HG03095 (cell line): Measurements from ENCODE around the gene SDHC.

Experiments
- ATAC-seq: cut with Tn5 transposase; IDR thresholded peaks from one replicate; pipeline ENCODE4 v1.9.1; 2021; ENCODE audit warnings: moderate library complexity; ENCODE audit not compliant: unreplicated experiment

The SDHC gene, protein sequence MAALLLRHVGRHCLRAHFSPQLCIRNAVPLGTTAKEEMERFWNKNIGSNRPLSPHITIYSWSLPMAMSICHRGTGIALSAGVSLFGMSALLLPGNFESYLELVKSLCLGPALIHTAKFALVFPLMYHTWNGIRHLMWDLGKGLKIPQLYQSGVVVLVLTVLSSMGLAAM

DNA sequence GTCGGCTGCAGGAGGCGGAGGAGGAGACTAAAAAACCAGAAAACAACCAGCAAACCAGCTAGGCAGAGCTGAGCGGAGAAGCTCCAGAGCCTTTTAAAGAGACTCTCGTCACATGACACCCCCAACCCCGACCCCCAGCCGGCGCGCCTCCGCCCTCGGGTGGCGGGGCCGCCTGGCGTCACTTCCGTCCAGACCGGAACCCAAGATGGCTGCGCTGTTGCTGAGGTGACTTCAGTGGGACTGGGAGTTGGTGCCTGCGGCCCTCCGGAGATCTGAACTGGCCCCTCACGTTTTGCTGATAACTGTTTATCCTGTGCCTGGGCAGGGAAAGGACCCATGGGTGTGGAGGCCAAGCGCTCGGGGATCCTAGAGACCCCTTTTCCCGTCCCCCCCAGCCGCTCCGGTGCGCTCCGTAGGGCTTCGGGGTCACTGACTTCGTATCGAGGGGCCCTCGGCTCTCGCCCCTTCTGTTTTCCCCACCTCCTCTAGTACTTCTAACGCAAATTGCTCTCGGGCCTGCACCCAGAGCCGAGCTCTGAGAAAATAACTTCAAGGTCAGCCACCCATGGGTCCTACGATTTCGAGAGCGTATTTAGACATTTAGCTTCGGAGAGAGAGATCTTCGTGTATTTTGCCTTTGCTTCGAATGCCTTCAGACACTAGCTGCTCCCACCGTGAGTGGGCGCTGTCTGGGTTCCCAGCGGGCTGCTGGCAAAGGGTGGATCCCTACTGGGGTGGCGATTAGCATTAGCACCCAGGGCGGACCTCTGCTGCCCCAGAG lies at the start of gene SDHC:
Gene SDHC, plus strand, starts transcription at position 181 of the 781 bp plus-strand sequence. Its CDS starts 25 bp downstream, at position 206.
- peak; percentile 93 for ATAC-seq

DNA sequence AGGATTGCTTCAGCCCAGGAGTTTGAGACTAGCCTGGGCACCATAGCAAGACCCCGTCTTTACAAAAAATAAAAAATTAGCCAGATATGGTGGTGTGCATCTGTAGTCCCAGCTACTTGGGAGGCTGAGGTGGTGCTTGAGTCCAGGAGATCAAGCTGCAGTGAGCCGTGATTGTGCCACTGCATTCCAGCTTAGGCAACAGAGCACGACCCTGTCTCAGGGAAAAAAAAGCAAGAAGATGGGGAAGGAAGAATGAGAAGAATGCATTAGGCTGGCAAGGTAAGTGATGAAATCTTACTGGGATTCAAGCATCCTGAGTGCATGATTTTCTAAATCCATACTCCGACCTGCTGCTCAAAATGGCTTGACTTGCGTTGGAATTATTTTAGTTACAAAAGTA lies 48.9 kb upstream of the SDHC start:
- no peak for ATAC-seq

DNA sequence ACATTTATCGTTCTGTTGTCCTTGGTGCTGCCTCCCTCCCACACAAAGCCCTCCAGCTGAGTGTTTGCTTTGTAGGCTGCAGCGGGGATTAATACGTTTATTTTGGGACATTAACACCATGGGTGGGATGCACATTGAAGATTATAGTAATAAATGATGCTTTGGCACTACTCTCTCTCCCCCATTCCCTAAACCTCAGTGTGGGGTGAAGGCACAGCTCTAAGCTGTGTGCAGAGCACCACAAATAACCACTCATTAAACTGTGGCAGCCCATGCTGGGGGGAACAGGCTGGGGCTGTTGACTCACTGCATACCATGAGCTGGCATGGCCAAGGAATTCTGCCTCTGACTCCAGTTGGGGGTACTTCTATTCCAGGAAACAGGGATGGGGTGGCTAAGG lies 48.0 kb upstream of the SDHC start:
- ATAC-seq, result no peak

DNA sequence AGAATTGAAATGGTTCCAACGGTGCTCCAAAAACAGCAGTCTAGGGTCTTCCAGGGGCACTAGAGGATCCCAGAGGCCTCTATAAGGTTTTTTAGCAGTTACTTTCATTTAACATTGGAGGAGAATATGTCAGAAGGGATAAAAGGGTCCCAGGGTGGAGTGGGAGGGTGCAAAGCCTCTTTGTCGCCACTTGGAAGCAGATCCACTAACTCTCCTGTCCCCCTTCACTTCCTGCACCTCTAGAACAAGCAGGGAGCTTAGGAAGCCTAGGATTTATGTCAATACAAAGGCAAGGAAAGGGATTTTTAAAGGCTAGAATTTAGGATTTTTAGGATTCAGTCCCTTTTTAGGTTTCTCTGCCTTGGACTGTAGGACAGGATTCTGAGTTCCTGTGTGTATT lies 47.3 kb upstream of the SDHC start:
- ATAC-seq, result no peak

DNA sequence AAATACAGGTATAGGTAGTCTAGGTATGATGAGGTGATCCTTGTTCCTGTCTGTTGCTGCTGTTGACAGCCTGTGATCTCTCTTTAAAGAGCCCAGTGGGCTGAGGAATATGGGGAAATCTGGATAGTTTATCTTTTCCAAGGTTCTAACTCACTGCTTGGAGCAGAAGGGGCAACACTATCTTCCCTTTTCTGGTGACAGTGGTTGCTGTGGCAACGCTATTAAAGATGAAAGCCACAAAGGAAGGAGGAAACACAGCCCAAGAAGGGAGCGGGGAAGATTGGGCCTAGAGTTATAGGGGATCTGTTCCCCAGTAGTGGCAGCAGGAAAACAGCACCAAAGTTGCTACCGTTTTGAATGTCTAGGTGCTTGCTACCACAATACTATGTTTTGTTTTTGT lies 46.9 kb upstream of the SDHC start:
- ATAC-seq, result no peak

DNA sequence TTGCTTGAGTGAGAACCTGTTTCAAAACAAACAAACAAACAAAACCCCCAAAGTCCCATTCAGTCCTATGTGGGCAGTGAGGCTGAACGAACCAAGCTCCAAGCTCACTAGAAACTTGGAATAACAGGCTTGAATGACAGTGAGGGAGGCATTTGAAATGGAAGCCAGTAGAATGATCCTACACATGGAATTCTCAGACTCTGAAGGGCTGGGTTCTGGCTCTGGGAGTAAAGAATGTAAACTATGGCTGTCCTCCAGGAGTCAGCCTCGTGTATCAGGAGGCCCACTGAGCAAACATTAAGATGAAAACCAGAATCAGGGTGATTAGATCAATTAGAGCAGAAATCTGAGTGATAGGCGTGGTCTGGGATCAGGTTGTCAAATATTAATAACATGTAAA lies 40.8 kb upstream of the SDHC start:
- no peak for ATAC-seq

DNA sequence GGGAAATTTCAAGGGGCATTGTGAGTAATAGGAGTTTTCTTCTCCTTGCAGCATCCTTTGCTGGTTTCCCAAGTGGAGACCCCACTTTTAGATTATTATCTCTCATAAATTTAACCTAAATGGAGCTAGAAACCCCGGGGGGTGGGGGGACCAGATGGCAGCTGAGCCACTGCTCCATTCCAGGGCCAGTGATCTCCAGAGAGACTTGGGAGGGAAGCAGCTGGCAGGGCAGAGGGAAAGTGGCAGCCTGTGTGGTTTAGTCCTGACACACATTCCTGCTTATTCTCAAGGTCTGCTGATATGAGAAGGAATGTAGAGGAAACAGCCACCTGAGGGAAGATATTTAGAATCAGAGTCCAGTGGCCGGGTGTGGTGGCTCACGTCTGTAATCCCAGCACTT lies 39.3 kb upstream of the SDHC start:
- no peak for ATAC-seq

DNA sequence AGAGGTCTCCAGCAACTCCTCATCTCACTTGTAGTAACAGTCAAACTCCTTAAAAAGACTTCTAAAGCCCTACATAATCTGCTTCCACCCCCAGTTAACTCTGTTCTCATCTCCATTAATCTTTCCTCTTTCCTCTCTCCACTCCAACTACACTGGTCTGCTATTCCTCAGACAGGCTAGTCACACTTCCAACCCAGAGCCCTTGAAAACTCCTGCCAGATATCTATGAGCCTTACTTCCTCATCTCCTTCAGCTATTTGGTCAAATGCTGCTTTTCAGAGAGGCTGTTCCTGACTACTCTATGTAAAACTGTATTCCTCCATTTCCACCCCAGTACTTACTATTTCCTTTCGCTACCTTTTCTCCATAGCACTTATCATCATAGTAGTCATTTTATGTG lies 31.2 kb upstream of the SDHC start:
- ATAC-seq, result no peak

DNA sequence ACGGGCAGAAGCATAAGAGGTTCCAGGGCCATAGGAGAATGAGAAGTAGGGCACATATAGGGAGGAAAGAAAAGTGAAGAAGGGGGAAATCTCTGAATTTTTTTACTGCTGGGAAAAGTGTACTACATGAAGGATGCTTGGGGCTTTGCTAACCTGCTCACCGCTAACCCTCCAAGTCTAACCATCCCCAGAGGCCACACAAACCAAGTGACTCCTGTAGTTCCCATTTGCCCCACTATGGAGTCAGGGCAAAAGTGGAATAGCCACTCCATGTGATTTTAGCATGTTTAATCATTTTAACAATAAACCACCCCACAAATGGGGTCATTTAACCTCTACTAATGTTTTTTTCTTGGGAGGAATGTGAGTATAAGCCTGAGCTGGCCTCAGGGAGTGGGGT lies 29.1 kb upstream of the SDHC start:
- ATAC-seq, result no peak

DNA sequence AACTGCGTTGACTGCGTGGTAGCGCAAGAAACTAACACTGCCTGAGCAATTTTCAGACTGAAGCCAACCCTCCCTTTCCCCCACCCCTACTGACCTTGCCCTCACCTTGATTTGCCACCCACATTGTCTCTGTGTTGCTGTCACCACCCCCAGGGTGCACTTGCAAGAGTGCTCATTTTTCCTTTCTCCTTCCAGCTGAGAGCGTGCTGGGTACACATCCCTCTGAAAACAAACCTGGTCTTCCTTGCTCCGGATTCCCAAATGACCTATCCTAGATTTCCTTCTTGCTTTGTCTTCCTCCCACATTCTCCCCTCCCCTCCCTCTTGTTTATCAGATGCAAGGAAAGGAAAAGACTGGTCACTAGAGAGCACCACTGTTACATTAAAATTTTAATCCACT lies 28.7 kb upstream of the SDHC start:
- no peak for ATAC-seq

DNA sequence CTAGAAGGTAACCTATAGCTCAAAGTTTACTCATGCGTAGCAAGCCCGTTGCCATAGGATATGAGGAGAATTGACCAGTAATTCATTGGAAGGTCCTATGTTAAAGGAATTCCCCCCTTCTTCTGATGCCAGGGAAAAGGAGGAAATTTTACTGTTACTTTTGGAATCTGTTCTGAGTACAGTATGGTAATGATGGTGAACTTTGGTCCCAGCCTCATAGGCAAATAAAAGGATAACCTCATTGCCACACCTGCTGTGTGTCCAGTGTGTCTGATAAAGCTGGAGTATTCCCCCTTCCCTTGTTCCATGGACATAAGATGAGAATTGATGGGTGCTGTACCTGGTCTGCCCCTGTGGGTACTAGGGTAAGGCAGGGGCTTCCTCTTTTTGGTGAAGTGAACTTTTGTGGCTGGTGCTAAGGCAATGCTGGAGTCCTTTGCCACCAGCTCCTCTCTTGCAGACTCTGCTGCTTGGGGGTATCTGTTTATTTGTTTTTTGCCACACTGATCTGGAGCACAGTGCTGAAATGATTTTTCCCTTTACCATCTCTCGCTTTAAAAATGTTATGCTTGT lies 26.6 kb upstream of the SDHC start:
- no peak for ATAC-seq

DNA sequence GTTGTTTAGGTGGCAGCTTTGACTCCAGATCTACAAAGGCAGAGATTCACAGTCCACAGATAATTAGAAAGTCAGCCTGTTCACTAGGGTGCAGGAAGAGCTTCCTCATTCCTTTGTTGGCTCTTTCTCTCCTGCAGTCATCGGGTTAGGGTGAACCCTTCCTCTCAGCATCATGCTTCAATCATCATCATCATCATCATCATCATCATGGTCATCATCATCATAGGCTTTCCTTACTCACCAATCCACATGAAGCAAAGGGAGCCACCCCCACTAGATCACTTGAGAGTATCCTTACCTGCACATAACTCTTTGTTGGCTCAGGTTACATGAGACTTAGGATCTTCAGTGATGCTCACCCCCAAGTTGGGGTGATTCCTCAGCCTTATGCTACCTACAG lies 23.4 kb upstream of the SDHC start:
- no peak for ATAC-seq

DNA sequence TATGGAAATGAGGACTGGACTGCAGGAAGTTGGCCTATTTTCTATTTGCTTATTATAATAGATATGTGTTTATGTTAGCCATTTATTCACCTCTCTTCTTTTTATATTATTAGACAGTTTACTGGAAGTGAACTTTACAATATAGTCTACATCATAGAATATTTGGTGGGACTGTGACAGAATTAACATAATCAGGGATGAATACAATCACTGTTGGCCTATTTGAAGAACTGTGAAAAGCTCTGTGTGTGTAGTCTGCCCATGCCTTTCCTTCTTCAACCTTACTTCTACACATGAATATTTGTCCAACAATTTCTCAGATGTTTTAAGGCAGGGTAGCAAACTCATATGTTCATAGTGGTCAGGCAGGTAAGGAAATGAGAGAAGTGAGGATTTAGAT lies 16.8 kb upstream of the SDHC start:
- no peak for ATAC-seq

DNA sequence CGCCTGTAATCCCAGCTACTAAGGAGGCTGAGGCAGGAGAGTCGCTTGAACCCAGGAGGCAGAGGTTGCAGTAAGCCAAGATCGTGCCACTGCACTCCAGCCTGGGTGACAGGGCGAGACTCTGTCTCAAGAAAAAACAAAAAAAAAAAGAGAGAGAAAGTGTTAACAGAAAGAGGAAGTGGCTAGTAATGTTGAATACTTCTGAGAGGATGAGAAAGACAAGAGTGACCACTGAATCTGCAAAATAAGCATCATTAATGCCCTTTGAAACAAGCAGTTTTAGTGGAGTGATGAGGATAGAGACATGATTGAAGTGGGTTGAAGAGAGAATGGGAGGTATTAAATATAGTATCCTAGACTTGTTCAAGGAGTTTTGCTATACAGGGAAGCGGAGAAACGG lies 16.1 kb upstream of the SDHC start:
- no peak for ATAC-seq

DNA sequence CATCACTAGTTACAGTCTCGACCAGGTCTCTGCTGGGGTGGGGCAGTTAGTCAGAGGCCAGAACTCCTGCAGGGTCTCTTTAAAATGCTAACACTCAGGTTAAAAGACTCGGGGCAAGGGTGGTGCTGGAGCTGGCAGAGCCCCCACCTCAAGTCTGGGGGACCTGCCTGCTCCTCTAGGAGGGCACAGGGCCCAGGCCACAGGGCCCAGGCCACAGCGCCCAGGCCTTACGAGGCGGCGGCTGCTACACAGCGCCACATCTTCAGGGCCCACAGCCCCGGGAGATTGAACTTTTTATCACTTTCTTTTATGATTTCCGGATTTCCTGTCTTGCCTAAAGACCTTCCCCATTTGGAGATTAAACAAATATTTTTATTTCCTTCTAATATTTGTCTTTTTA lies 14.8 kb upstream of the SDHC start:
- no peak for ATAC-seq

DNA sequence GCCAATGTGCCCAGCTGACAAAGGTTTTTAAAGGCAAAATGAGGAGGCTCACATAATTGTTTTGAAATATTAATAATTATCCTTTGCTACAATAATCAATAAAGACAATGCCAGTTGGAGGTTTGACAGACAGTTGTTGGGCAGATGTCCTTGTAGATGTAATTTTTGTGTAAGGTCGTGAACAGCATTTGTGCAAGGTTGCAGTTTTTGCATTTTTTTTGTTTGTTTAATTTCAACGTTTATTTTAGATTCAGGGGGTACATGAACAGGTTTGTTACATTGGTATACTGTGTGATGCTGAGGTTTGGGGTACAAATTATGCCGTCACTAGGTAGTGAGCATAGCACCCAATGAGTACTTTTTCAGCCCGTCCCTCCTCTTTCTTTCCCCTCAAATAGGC lies 13.7 kb upstream of the SDHC start:
- ATAC-seq, result no peak

DNA sequence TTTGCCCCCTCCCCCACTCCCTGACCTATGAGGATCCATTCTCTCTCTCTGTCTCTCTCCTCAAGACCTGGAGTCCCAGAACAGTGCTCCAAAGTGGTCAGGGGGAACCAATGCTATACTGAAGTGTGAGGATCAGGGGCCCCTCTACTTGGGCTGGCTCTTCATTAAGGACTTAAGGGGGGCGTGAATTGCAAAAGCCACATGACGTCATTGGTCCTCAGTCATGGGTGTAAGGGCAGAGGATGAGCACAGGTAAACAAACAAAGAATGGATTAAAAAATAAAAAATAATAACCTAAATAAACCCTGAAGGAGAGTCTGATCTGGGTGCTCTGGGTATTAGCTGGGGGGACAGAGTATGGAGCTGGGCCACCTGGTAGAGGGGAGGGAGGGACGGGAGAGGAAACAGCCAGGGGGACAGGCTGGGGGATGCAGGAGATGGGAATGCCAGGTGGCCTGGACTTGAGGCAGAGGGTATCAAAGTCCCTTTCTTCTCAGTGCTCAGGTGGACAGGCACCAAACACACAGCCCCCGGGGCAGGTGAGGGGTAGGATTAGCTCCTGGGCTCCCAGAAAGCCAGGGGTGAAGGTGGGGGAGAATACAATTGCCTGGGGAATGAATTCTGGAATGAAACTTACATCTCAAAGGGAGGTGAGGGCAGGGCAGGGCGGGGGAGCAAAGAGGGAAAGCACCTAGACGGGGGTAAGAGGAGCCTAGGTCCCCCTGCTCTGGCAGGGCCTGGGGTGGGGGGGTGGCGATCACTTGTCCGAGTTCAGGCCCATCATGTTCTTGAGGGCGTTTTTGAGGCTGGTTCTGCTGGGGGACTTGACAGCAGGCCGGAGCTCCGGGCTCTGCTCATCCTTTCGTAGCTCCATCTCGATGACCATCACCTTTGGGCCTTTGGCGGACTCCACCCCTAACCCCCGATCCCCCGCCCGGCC lies 9.0 kb upstream of the SDHC start:
- ATAC-seq, result no peak

DNA sequence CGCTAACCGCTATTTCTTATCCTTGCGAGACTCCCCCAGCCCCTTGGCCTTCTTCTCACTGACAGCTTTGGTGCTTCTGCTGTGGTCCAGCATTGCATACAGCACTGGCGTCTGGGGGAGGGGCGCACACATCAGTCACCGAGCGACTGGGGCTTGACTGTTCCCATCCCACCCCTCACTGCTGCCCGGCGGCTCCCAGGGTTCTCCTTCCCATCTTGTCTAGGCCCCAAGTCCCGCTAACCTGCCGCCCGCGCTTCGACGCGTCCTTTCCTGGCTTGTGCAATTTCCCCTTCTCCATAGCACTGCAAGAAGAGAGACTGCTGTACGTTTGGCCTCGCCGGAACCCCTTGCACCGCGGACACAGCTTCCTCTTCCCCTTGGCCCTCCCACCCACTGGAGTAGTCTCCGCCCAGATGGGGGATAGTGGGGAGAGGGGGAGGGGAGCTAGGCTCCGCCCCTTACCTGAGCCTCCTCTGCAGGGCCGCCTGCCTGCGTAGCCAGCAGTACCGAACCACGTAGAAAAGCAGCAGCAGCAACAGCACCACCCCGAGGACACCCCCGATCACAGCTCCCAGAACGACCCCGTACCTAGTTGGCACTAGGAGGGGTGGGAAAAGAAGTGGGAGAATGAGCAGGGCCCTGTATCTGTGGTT lies 8.2 kb upstream of the SDHC start:
- peak; percentile 76 for ATAC-seq

DNA sequence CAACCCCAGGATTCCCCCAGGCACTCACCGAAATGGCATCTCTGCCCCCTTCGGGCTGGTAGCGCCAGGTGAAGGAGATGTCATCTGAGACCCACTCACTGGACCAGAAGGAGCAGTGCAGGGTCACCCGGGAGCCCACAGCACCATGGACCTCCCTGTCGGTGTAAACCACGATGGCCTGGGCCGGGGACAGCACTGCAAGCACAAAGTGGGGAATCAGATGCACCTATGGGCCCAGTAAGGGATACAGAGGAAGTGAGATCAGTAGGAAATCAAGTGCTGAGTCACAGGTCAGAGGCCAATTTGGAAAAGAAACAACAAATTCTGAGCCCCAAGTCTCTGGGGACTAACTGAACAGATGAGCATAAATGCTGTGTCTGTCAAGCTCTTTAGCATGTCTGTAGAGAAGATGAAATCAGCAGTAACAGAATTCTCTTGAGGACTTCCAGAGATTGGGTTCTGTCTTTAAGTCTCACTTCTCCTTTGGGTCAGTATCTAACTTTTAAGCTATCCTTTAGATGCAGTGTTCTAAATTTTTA lies 6.9 kb upstream of the SDHC start:
- ATAC-seq, result no peak

DNA sequence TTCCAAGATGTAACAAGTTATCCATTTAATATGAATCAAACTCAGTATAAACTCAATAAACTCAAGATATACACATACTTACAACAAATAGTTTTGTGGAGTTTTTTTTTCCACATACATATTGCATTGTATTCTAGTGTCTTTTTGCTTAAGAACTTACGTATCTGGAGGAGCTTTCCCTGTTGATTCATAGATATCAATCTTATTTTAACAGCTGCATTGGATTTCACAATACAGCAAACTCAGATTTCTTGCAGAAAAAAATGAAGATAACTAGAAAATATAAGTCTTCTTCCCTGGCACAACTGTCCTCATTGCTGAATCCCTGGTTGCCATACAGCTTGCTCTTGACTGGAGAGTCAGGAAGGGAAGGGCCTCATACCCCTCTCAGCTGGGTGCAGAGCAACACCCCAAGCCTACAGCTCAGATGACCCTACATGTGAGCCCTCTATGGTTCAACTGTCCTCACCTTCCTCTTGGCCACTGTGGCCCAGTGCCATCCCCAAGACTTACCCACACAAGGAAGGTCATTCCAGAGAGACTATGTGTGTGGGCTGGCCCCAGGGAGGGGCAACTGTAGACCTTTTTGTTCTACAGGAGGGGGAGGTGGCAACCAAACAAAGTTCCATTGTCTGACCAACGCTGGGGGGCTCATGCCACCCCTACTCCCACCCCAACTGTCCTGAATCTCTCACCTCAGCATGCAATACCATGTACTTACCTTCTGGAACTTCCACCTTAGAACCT lies 6.1 kb upstream of the SDHC start:
- no peak for ATAC-seq
